ENCODE data around the gene NHP2. TPM values are rescaled to one million over a fixed set of nuclear protein-coding genes. Genes with fewer than 3 reads are reported as not detected.

NHP2 gene
- total RNA-seq, 1 donor from 2014 or later, result 476 TPM

DNA sequence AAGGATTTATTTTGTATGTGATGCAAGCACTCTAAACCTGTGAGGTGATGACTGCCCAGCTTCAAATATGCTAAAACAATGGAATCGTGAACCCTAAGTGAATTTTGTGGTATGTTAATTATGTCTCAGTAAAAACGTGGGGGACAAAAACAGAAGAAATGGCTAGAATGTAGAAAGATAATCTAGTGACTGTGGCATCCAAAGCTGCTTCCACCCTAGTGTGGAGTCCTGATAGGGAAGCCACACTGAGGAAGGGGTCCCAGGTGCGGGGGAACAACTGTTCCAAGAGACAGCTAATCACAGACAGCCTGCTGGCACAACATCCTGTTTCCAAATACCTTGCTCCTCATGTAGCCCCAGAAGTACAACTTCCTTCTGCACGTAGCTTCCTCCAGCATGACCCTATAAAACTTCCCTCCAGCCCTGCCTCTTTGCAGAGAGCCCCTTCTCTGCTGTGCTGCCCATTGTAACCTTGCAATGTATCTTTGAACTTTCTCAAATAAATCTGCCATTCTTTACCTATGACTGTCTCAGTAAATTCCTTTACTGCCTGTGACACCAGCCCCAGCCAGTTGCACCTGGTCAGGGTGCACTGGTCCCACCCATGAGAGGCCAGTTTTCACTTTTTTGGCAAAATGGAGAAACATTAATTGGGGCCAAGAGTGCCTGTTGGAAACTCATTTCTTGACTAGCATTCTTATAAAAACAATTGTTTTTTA lies 28.6 kb upstream of the NHP2 start:
- Histone ChIP-seq H3K36me3 (ENCODE audit: control insufficient read depth, insufficient read depth, low read length) (no peaks in the 10 kb centered on the region), H3K27me3 (ENCODE audit: control insufficient read depth, insufficient read depth, low read length) (no peaks in the 10 kb centered on the region), H3K4me3 (ENCODE audit: low read depth, low read length) (no peak overlapping the region)
- DNase-seq (ENCODE audit: low read depth), result no peak
- TF ChIP-seq CTCF (IDR thresholded peaks at IDR 0.05; ENCODE audit: insufficient read depth, low read length, poor library complexity, severe bottlenecking), result no peak

GRCh38 chr5:178180141-178180863 lies 26.6 kb upstream of the NHP2 start:
- Histone ChIP-seq H3K27me3 (ENCODE audit: control insufficient read depth, insufficient read depth, low read length) (no peaks in the 10 kb centered on the region), H3K4me3 (ENCODE audit: low read depth, low read length) (no peak overlapping the region), H3K36me3 (ENCODE audit: control insufficient read depth, insufficient read depth, low read length) (no peaks in the 10 kb centered on the region)
- no peak for TF ChIP-seq CTCF (IDR thresholded peaks at IDR 0.05; ENCODE audit: insufficient read depth, low read length, poor library complexity, severe bottlenecking)
- DNase-seq (ENCODE audit: low read depth), result no peak

DNA sequence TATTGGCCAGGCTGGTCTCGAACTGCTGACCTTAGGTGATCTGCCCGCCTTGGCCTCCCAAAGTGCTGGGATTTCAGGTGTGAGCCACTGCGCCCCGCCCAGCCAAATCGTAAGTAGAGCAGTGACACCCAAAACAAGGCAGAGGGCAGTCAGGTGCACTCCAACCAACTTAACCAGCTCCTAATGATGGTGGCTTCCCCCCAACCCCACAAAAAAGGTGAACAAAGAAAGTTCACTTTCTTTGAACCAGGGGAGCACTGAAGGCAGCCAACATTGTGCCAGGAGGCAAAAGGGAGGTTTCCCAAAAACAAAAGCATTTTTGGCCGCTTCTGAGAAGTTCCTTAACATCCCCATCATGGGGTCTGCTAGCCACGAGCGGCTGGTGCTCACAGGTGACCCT lies 23.9 kb upstream of the NHP2 start:
- no peak for DNase-seq (ENCODE audit: low read depth)
- Histone ChIP-seq H3K27me3 (ENCODE audit: control insufficient read depth, insufficient read depth, low read length) (no peaks in the 10 kb centered on the region), H3K4me3 (ENCODE audit: low read depth, low read length) (no peak overlapping the region), H3K36me3 (ENCODE audit: control insufficient read depth, insufficient read depth, low read length) (no peaks in the 10 kb centered on the region)
- TF ChIP-seq CTCF (IDR thresholded peaks at IDR 0.05; ENCODE audit: insufficient read depth, low read length, poor library complexity, severe bottlenecking), result no peak

- H3K4me3 ChIP-seq (ENCODE audit: low read depth, low read length), result no peak overlapping the region
- DNase-seq (ENCODE audit: low read depth), result no peak
- H3K36me3 ChIP-seq (ENCODE audit: control insufficient read depth, insufficient read depth, low read length), result no peaks in the 10 kb centered on the region
- H3K27me3 ChIP-seq (ENCODE audit: control insufficient read depth, insufficient read depth, low read length), result no peaks in the 10 kb centered on the region
- no peak for TF ChIP-seq CTCF (IDR thresholded peaks at IDR 0.05; ENCODE audit: insufficient read depth, low read length, poor library complexity, severe bottlenecking)
Observed at GRCh38 chr5:178176791-178177190, 23.1 kb upstream of the NHP2 start.

DNA sequence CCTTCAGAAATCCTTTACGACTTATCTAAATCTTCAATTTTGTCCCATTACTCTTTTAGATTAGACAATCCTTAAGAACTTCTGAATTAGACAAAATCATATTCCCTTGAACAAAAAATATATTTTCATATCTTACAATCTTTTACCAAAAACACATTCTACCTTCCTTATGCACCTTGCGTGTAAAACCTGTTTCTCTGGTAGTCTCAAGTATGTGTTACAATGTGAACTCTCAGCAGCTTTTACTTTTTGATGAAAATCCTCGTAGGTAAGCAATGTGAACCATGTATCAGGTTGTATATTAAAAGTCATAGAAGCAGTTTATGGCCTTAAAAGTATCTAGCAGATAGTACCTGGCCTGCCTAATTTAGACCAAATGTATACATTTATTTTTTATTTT lies 20.8 kb upstream of the NHP2 start:
- no peaks in the 10 kb centered on the region for H3K36me3 ChIP-seq (ENCODE audit: control insufficient read depth, insufficient read depth, low read length)
- TF ChIP-seq CTCF (IDR thresholded peaks at IDR 0.05; ENCODE audit: insufficient read depth, low read length, poor library complexity, severe bottlenecking), result no peak
- DNase-seq (ENCODE audit: low read depth), result no peak
- no peak overlapping the region for H3K4me3 ChIP-seq (ENCODE audit: low read depth, low read length)
- no peaks in the 10 kb centered on the region for H3K27me3 ChIP-seq (ENCODE audit: control insufficient read depth, insufficient read depth, low read length)
